Calu3 (cell line): ENCODE data around the gene PPP1R15B. TPM values are rescaled to one million over a fixed set of nuclear protein-coding genes. Genes with fewer than 3 reads are reported as not detected.

Experiments
- BruUV-seq: library from RNA; stranded (reverse); fragments of 400-500 nt; replicated peaks from 2 replicates; lab custom pipeline; 2021; lab: Mats Ljungman, UMichigan
- CTCF ChIA-PET: fragments of 300-600 bp; sonication (Branson Sonifier 250); formaldehyde crosslinking; loops from one replicate; lab custom pipeline; 2022; ENCODE audit warnings: antibody characterized with exemption; lab: Charles Lee
- DNase-seq: peaks from one replicate; pipeline ENCODE4 v3.0.0; 2022
- H3K27ac Mint-ChIP-seq: one replicate; pipeline ENCODE4 v1.8.0; 2022; ENCODE audit warnings: mixed read lengths; ENCODE audit not compliant: unreplicated experiment
- H3K27me3 Mint-ChIP-seq: one replicate; pipeline ENCODE4 v1.8.0; 2022; ENCODE audit warnings: mixed read lengths; ENCODE audit not compliant: unreplicated experiment
- H3K36me3 Mint-ChIP-seq: one replicate; pipeline ENCODE4 v1.8.0; 2022; ENCODE audit warnings: mild to moderate bottlenecking, moderate library complexity, mixed read lengths; ENCODE audit not compliant: insufficient read depth, unreplicated experiment
- H3K4me1 Mint-ChIP-seq: one replicate; pipeline ENCODE4 v1.8.0; 2022; ENCODE audit warnings: mild to moderate bottlenecking, low read depth, mixed read lengths; ENCODE audit not compliant: unreplicated experiment
- H3K4me3 Mint-ChIP-seq: one replicate; pipeline ENCODE4 v1.8.0; 2022; ENCODE audit warnings: mild to moderate bottlenecking, low read depth, moderate library complexity, mixed read lengths; ENCODE audit not compliant: unreplicated experiment
- H3K9me3 Mint-ChIP-seq: one replicate; pipeline ENCODE4 v1.8.0; 2022; ENCODE audit warnings: low read depth, mixed read lengths; ENCODE audit not compliant: unreplicated experiment
- intact Hi-C: fragments of 100-400 bp; cut with micrococcal nuclease; formaldehyde crosslinking; loops from one replicate; pipeline ENCODE4 v1.10.0; 2022; ENCODE audit not compliant: unreplicated experiment
- total RNA-seq: library from RNA; stranded (reverse); gene quantifications from 2 replicates; pipeline ENCODE4 v1.2.3, GENCODE V29; 2022
- TF ChIP-seq, protein P1 (sequence below): fragments of 200-600 bp; IDR thresholded peaks from one replicate; pipeline ENCODE4 v1.8.0; 2022; ENCODE audit warnings: antibody characterized with exemption; ENCODE audit not compliant: unreplicated experiment

PPP1R15B gene
- total RNA-seq, 1 experiment from 2014 or later = 68.8 TPM

GRCh38 chr1:204357551-204358490, 53.8 kb downstream of the PPP1R15B start:
- no TSS peak for BruUV-seq
- CTCF ChIA-PET = interaction anchor here (0.6 kb wide), 1 partner anchor 99 kb away, joined by 4 read pairs; no protein-coding TSS in a partner anchor
- Mint-ChIP-seq H3K4me1 (peaks cover 14% of the 10 kb centered on the region), H3K4me3 (no peak overlapping the region), H3K9me3 (no peaks in the 10 kb centered on the region), H3K27me3 (no peaks in the 10 kb centered on the region), H3K27ac (no peak overlapping the region), H3K36me3 (peaks cover 9% of the 10 kb centered on the region)
- no peak for DNase-seq
- TF ChIP-seq, protein P1, sequence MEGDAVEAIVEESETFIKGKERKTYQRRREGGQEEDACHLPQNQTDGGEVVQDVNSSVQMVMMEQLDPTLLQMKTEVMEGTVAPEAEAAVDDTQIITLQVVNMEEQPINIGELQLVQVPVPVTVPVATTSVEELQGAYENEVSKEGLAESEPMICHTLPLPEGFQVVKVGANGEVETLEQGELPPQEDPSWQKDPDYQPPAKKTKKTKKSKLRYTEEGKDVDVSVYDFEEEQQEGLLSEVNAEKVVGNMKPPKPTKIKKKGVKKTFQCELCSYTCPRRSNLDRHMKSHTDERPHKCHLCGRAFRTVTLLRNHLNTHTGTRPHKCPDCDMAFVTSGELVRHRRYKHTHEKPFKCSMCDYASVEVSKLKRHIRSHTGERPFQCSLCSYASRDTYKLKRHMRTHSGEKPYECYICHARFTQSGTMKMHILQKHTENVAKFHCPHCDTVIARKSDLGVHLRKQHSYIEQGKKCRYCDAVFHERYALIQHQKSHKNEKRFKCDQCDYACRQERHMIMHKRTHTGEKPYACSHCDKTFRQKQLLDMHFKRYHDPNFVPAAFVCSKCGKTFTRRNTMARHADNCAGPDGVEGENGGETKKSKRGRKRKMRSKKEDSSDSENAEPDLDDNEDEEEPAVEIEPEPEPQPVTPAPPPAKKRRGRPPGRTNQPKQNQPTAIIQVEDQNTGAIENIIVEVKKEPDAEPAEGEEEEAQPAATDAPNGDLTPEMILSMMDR = no peak
- intact Hi-C loops = no loop called here

DNA sequence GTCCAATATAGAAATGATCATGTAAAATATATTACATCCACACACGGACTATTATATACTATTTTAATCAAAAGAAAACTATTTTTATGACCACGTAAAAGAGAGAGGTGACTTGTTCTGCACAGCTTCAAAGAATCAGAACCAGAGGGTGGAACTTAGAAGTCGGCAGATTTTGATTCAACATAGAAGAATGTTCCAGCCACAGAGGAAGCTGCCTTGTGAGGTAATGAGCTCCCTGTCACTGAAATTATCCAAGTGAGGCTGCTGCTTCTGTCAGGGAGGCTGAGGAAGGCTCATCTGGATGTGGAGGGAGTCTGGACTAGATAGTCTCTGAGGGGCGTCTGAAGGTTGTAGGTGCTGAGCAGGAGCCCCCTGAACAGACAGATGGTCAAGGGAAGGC, 54.6 kb downstream of the PPP1R15B start:
- TF ChIP-seq, protein P1 = no peak
- intact Hi-C loops = no loop called here
- Mint-ChIP-seq H3K9me3 (no peaks in the 10 kb centered on the region), H3K4me1 (peaks cover 8% of the 10 kb centered on the region), H3K36me3 (peaks cover 4% of the 10 kb centered on the region), H3K27me3 (no peaks in the 10 kb centered on the region), H3K4me3 (no peak overlapping the region), H3K27ac (no peak overlapping the region)
- DNase-seq = no peak
- BruUV-seq = no TSS peak
- CTCF ChIA-PET = interaction anchor here (0.6 kb wide), 2 partner anchors 26 to 99 kb away, joined by 4 to 5 read pairs; no protein-coding TSS in a partner anchor

DNA sequence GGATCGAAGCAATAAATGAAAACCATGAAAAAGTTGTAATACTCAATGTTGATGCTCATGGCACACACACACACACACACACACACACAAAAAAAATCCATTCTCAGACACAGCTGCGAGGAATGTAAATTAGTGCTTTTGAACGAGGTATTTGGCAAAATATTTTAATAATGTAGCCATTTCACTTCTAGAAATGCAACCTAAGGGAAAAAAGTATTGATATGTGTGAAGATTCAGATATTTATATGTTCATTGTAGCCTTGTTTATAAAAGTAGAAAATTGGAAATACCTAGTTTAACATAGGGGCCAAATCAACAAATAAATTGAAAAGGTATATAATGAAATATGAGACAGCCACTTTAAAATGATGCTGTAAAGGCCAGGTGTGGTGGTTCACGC, 55.7 kb downstream of the PPP1R15B start:
- TF ChIP-seq, protein P1 = no peak
- peaks cover 1% of the 10 kb centered on the region for H3K4me1 Mint-ChIP-seq
- DNase-seq = no peak
- H3K27me3 Mint-ChIP-seq = no peaks in the 10 kb centered on the region
- H3K9me3 Mint-ChIP-seq = no peaks in the 10 kb centered on the region
- no peak overlapping the region for H3K27ac Mint-ChIP-seq
- peaks cover 4% of the 10 kb centered on the region for H3K36me3 Mint-ChIP-seq
- CTCF ChIA-PET = no interaction called here
- H3K4me3 Mint-ChIP-seq = no peak overlapping the region
- BruUV-seq = no TSS peak
- intact Hi-C loops = no loop called here

GRCh38 chr1:204354579-204354978, 57.0 kb downstream of the PPP1R15B start:
- no peak overlapping the region for H3K4me3 Mint-ChIP-seq
- no peaks in the 10 kb centered on the region for H3K9me3 Mint-ChIP-seq
- no peak for DNase-seq
- H3K27ac Mint-ChIP-seq = no peak overlapping the region
- no peaks in the 10 kb centered on the region for H3K27me3 Mint-ChIP-seq
- intact Hi-C loops = no loop called here
- TF ChIP-seq, protein P1 = no peak
- no peaks in the 10 kb centered on the region for H3K4me1 Mint-ChIP-seq
- peaks cover 4% of the 10 kb centered on the region for H3K36me3 Mint-ChIP-seq
- CTCF ChIA-PET = interaction anchor here (1.7 kb wide), 1 partner anchor 44 kb away, joined by 5 read pairs; no protein-coding TSS in a partner anchor
- BruUV-seq = no TSS peak

Other genes starting within 250 kb of the PPP1R15B start
- gene REN, start 245.5 kb downstream of the PPP1R15B start, total RNA-seq = not detected in 2 replicates
- gene KISS1, start 215.3 kb downstream of the PPP1R15B start, total RNA-seq = not detected in 2 replicates
- gene GOLT1A, start 197.8 kb downstream of the PPP1R15B start, total RNA-seq = 3.5 and 5.6 TPM in 2 replicates
- 94.9 and 101 TPM in 2 replicates for gene PLEKHA6, start 51.9 kb downstream of the PPP1R15B start, total RNA-seq
- gene PIK3C2B, start 83.0 kb upstream of the PPP1R15B start, total RNA-seq = 24.4 and 33.9 TPM in 2 replicates
- gene MDM4, start 104.6 kb upstream of the PPP1R15B start, total RNA-seq = 101 and 106 TPM in 2 replicates